ENCODE data around the gene ATG10.

ATG10 gene

DNA sequence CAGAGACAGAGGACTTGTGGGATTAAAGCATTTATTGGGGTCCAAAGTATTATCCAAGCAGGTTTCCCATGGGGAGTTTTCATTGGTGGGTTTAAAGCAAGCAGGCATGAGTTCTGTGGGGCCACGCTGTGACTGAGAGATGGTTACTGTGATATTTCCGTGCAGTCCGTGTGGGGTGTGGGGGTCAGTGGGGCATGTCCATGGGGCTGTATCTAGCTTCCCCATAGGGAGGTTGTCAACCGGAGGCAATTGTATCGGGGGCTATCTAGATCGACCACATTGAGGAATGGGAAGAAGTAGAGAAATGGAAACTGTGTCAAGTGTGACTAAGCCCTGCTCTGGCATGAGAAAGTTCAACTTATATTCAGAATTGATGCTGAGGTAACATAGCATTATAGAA, 313.4 kb downstream of the ATG10 start:
- no peak for DNase-seq

DNA sequence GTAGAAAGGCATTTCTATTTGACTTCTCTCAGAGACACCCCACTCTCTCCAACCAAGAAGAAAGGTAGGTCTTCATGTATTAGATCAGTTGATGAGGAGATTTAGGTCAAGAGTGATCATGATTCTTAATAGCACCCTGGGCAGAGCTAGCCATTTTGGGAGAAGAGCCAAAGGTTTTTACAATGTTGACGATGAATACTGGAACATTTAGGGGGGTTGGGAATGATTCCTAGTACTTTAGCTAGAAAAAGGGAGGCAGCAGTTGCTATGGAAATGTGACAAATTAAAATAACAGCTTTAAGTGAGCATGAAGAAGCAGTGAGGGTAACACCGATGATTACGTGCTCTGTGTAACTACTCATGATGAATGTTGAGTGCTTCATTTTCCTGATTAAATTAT, 315.8 kb downstream of the ATG10 start:
- no peak for DNase-seq

DNA sequence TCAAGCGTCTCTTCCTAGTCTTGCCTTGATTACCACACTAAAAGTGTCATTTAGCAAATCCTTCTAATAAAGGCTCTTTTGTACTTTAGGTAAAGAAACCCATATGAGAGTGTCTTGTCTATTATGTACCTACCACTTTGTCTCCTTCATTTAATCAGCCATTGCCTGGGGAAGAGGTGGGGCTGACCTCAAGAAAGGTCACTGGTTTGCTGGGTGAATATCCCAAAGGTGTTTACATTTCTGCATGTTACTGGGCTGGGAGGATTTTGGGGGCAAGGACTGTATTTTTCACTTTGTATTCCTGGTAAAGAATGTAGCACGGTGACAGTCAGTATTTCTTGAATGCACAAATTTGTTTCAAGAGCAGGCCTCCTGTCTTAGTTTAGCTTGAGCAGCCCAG, 318.2 kb downstream of the ATG10 start:
- DNase-seq: no peak

DNA sequence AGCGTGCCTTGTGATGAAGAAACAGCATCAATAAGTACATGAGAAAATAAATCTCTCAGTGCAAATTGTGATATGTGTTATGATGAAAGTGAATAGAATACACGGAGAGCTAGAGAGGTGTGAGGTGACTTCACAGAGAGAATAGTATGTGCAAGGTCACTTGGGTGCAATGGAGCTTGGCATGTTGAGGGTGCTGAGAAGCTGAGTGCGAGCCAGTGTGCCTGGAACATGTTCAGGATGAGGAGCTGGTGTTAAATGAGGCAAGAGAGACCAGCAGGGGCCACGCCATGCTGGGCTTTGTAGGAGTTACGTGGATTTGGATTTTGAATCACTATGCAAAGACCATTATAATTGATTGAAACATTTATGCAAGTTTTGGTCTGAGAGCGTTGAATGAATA, 319.1 kb downstream of the ATG10 start:
- no peak for DNase-seq

DNA sequence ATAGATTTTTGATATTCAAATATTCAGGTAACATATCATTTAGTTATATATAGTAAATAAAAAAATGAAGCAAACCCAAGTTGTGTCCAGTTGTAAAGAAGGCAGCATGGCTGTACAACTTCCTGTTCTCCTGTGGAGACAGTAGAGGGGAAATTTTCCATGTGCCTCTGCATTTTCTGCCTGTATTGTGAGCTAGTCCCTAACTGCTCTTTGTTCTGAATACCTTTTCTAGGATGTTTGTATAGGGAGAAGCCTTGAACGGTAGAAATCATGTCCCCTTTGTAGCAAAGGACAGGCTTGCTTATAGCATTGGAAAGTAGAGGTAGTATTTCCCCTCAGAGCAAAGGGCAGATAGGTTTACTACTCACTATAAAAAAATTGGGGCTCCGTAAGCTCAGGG, 319.6 kb downstream of the ATG10 start:
- DNase-seq: no peak

DNA sequence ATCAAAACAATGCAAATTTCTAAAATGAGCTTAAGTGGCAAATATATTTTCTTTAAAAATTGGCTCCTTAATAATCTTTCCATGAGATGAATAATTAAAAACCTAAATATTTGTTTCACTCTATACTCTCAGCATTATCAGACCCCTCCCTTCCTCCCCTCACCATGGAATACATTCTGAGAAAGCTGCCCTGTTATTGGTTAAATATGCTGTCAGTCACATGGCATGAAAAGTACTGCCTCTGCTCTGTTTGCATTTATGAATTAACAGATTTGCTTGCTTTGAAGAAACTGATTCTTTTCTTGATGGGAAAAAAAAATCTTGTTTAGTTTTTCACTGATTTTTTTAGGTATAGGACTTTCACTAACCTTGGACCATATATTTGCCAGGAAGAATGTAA, 323.3 kb downstream of the ATG10 start:
- DNase-seq: no peak

DNA sequence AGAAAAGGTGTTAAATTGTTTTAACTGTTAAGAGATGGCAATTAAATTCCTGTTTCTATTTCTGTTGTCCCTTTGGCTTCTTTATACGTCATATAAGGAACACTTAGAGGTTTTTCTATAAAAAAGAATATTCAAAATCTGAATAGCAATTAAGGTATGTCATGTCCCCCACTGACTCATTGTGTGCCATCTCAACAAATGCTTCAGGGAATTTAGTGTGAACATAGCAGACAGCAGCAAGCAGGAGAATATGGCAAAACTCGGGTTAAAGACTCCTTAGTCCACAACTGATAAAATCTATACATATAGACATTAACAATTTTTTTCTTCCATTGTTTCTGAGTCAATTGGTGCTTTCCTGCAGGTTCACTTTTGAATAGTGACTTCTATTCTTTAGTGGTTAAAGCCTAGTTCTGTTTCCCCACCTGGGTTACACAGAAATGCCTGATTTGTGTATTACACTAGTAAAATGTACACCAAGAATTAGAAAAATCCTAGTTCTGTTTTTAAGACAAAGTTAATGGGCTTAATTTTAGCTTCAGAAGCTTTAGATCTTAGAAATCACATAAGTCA, 324.2 kb downstream of the ATG10 start:
- DNase-seq: no peak

DNA sequence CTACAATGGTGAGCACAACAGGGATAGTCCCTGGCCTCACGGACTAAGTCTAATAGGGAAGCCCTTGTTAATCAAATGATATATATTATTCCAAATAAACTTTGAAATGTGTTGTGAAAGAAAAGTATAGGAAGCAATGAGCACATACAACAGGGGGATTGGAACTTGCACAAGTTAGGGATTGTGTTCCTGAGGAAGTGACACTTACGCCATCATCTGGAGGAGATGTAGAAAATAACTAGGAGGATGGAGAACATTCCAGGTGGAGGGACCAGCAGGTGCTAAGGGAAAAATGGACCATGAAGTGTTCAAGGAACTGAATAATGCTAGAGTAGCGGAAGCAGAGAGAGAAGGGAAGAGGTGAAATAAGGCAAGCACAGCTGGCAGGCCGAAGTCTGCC, 325.1 kb downstream of the ATG10 start:
- no peak for DNase-seq

DNA sequence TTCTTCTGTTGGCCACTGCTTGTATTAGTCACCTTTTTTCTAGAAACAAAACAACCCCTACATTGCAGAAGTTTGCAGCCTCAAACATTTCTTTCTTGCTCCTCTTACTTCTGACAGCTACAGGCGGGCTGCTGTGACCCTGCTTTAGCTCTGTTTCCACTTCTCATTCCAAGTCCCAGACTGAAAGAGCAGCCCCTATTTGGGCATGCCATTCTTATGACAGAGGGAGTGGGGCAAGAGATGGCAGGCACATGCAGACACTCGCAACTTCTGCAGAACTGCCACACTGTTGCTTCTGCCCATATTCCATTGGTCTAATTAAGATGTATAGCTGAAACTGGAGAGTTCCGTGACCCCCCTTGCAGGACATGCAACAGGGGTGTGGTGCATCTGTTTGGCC, 325.9 kb downstream of the ATG10 start:
- DNase-seq: no peak

DNA sequence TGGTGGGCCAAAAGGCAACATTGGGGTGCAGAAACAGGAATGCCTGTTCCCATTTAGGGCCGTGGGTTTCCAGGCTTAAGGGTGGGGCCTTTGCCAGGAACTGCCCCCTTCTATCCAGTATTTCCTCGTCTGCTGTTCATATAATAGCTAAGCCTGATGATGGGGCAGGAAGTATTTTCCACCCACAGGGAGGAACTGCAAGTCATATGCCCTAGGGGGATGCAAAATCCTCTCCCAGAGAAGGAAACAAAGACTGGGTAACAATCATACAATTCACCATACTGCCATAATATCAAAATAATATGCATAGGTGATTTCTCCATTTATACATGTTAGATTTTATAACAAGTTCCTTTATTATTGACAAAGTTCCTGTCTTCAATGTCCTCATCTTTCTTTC, 326.8 kb downstream of the ATG10 start:
- no peak for DNase-seq

DNA sequence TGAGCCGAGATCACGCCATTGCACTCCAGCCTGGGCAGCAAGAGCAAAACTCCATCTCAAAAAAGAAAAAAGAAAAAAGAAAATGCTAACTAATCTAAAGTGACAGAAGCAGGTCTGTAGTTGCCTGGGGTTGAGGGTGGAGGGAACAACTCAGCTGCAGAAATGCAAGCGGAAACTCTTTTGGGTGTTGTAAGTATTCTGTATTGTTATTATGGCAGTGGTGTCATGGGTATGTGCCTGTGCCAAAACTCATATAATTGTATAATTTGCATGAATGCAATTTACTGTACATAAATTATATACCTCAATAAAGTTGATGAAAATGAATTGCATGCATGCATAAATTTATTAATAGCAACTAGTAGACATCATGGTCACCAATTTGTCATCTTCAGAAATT, 329.4 kb downstream of the ATG10 start:
- DNase-seq: no peak

Measured in NCI-H2107 (cell line).